K562 (cell line): ENCODE data around the gene CTCFL. TPM values are rescaled to one million over a fixed set of nuclear protein-coding genes. Genes with fewer than 3 reads are reported as not detected.

Experiments
- ATF7 ChIP-seq: fragments of 450-650 bp; IDR thresholded peaks from 2 replicates; pipeline ENCODE4 v1.7.1; 2014; ENCODE audit warnings: mild to moderate bottlenecking, moderate library complexity
- CC2D1A ChIP-seq: fragments of 450-650 bp; IDR thresholded peaks from 2 replicates; pipeline ENCODE4 v1.6.1; 2017; ENCODE audit warnings: mild to moderate bottlenecking
- MYNN ChIP-seq, 2 experiments: sonication (generic); formaldehyde crosslinking in 1 of 2; IDR thresholded peaks; 2 replicates each; pipeline versions ENCODE4 v1.5.0 to v1.6.1; 2016 to 2020; ENCODE audit warnings: antibody characterized with exemption in 1 of 2, missing genetic modification reagents in 1 of 2
- RAD21 ChIP-seq, 2 experiments: fragments of 250-450 bp in 1 of 2; fragments of 450-650 bp in 1 of 2; sonication (Bioruptor Pico) in 1 of 2; formaldehyde crosslinking in 1 of 2; IDR thresholded peaks in 1 of 2; conservative IDR thresholded peaks in 1 of 2; 2 replicates each; pipeline versions ENCODE4 v1.4.0 to v1.8.0; 2020 to 2022; ENCODE audit warnings: mild to moderate bottlenecking in 2 of 2, moderate library complexity in 1 of 2
- RHOXF2B ChIP-seq: fragments of 250-450 bp; sonication (Bioruptor Pico); conservative IDR thresholded peaks from 2 replicates; pipeline ENCODE4 v1.5.1; 2021
- SMARCB1 ChIP-seq: IDR thresholded peaks from 2 replicates; pipeline ENCODE4 v1.6.1; 2011; ENCODE audit warnings: improper control_type of control experiment, low read depth; ENCODE audit not compliant: insufficient read length
- ZBTB1 ChIP-seq: sonication (generic); formaldehyde crosslinking; IDR thresholded peaks from 2 replicates; pipeline ENCODE4 v1.8.1; 2023; ENCODE audit warnings: missing genetic modification reagents, low read depth, mild to moderate bottlenecking, borderline replicate concordance
- ZNF212 ChIP-seq: fragments of 450-650 bp; formaldehyde crosslinking; IDR thresholded peaks from 2 replicates; pipeline ENCODE4 v1.4.0; 2020; ENCODE audit warnings: mild to moderate bottlenecking
- ZNF354B ChIP-seq: fragments of 250-450 bp; sonication (Bioruptor Pico); IDR thresholded peaks from 2 replicates; pipeline ENCODE4 v1.4.0; 2020
- ZNF431 ChIP-seq: sonication (generic); formaldehyde crosslinking; IDR thresholded peaks from 2 replicates; pipeline ENCODE4 v1.8.0; 2022; ENCODE audit warnings: mild to moderate bottlenecking, missing genetic modification reagents
- polyA plus RNA-seq, 8 experiments: library from polyadenylated mRNA; depleted of rRNA in 4 of 8; stranded (reverse) in 5 of 8; unstranded in 3 of 8; fragments of >200 nt; fragmentation: Nextera tagmentation in 2 of 8; fragmentation: Illumina TruSeq in 1 of 8; extraction: Ambion mirVana in 2 of 8; extraction: Trizol in 1 of 8; gene quantifications; 2 replicates each; pipeline versions ENCODE4 v1.2.1 to v1.2.3, GENCODE V29; 2011 to 2014; ENCODE audit warnings: inconsistent platforms in 1 of 8, missing spikeins in 1 of 8
- total RNA-seq, 7 experiments: library from RNA; depleted of rRNA in 6 of 7; stranded (reverse); fragments of >200 nt in 6 of 7; fragmentation: Illumina TruSeq in 2 of 7; extraction: Trizol in 2 of 7; gene quantifications; 2 replicates each; pipeline versions ENCODE4 v1.2.1 to v1.2.3, GENCODE V29; 2011 to 2021; ENCODE audit warnings: low replicate concordance in 1 of 7
- TF ChIP-seq, protein P1 (sequence below), 3 experiments: fragments of 200-800 bp in 1 of 3; fragments of 250-450 bp in 1 of 3; fragments of 450-650 bp in 1 of 3; sonication (Bioruptor Pico) in 1 of 3; sonication (Bioruptor generic) in 1 of 3; formaldehyde crosslinking in 1 of 3; IDR thresholded peaks; 2 replicates each; pipeline versions ENCODE4 v1.6.1 to v1.8.0; 2016 to 2022; ENCODE audit warnings: mild to moderate bottlenecking in 2 of 3, missing genetic modification characterization in 2 of 3, missing compliant biosample characterization in 1 of 3, moderate library complexity in 1 of 3
- TF ChIP-seq, protein P2 (sequence below): IDR thresholded peaks from 3 replicates; pipeline ENCODE4 v1.6.1; 2011; ENCODE audit warnings: borderline replicate concordance, mild to moderate bottlenecking, moderate library complexity; ENCODE audit not compliant: insufficient read length; ENCODE audit errors: extremely low read depth
- TF ChIP-seq, protein P3 (sequence below): fragments of 450-650 bp; IDR thresholded peaks from 2 replicates; pipeline ENCODE4 v1.7.1; 2018; ENCODE audit warnings: mild to moderate bottlenecking, low read depth; ENCODE audit not compliant: partially characterized antibody
- TF ChIP-seq, protein P4 (sequence below), 3 experiments: IDR thresholded peaks in 2 of 3; conservative IDR thresholded peaks in 1 of 3; 2 replicates each; pipeline ENCODE4 v1.5.1; 2011 to 2012; ENCODE audit warnings: low read length in 3 of 3, mild to moderate bottlenecking in 3 of 3, control low read depth in 2 of 3, improper control_type of control experiment in 1 of 3, inconsistent platforms in 1 of 3, low read depth in 1 of 3, mixed read lengths in 1 of 3, moderate library complexity in 1 of 3; ENCODE audit not compliant: insufficient read depth in 2 of 3

The CTCFL gene
- total and polyA plus RNA-seq, 9 of the 15 experiments (the other 6 are each of a cell fraction or from before 2014, with no cell fraction given): 42.4 to 188 (median 111) TPM

DNA sequence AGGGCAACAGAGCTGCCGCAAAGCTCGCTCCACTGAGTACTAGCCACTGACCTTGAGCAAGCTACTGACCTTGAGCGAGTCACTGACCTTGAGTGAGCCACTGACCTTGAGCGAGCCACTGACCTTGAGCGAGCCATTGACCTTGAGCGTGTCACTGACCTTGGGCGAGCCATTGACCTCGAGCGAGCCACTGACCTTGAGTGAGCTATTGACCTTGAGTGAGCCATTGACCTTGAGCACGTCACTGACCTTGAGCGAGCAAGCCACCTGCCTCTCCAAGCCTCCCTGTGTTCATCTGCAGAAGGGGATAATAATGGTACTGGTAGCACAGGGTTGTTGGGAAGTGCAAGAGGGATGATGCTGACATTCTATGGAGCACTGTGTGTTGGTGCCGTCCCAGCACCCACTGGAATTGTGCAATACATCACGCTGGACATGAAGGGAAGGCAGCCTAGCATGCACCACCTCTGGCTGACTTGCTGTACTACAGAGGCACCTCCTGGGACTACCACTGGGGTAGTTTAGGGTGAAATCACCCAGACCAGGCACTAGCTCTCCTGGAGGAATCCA lies 60.2 kb downstream of the CTCFL start (continued):
- TF ChIP-seq RHOXF2B (CRISPR knock-in tag): no peak
- no peak for TF ChIP-seq ZBTB1 (CRISPR knock-in tag)
- no peak for TF ChIP-seq SMARCB1
- no peak for TF ChIP-seq ZNF354B (CRISPR knock-in tag)
- peak; percentile 21; the same call in 1 of the 2 replicates for TF ChIP-seq ATF7
- TF ChIP-seq, protein P1, sequence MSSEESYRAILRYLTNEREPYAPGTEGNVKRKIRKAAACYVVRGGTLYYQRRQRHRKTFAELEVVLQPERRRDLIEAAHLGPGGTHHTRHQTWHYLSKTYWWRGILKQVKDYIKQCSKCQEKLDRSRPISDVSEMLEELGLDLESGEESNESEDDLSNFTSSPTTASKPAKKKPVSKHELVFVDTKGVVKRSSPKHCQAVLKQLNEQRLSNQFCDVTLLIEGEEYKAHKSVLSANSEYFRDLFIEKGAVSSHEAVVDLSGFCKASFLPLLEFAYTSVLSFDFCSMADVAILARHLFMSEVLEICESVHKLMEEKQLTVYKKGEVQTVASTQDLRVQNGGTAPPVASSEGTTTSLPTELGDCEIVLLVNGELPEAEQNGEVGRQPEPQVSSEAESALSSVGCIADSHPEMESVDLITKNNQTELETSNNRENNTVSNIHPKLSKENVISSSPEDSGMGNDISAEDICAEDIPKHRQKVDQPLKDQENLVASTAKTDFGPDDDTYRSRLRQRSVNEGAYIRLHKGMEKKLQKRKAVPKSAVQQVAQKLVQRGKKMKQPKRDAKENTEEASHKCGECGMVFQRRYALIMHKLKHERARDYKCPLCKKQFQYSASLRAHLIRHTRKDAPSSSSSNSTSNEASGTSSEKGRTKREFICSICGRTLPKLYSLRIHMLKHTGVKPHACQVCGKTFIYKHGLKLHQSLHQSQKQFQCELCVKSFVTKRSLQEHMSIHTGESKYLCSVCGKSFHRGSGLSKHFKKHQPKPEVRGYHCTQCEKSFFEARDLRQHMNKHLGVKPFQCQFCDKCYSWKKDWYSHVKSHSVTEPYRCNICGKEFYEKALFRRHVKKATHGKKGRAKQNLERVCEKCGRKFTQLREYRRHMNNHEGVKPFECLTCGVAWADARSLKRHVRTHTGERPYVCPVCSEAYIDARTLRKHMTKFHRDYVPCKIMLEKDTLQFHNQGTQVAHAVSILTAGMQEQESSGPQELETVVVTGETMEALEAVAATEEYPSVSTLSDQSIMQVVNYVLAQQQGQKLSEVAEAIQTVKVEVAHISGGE (CRISPR knock-in tag; IDR thresholded peaks at IDR 0.05): no peak
- no peak for TF ChIP-seq ZNF212 (CRISPR knock-in tag)
- TF ChIP-seq, protein P2, sequence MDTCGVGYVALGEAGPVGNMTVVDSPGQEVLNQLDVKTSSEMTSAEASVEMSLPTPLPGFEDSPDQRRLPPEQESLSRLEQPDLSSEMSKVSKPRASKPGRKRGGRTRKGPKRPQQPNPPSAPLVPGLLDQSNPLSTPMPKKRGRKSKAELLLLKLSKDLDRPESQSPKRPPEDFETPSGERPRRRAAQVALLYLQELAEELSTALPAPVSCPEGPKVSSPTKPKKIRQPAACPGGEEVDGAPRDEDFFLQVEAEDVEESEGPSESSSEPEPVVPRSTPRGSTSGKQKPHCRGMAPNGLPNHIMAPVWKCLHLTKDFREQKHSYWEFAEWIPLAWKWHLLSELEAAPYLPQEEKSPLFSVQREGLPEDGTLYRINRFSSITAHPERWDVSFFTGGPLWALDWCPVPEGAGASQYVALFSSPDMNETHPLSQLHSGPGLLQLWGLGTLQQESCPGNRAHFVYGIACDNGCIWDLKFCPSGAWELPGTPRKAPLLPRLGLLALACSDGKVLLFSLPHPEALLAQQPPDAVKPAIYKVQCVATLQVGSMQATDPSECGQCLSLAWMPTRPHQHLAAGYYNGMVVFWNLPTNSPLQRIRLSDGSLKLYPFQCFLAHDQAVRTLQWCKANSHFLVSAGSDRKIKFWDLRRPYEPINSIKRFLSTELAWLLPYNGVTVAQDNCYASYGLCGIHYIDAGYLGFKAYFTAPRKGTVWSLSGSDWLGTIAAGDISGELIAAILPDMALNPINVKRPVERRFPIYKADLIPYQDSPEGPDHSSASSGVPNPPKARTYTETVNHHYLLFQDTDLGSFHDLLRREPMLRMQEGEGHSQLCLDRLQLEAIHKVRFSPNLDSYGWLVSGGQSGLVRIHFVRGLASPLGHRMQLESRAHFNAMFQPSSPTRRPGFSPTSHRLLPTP: no peak
- TF ChIP-seq, protein P3, sequence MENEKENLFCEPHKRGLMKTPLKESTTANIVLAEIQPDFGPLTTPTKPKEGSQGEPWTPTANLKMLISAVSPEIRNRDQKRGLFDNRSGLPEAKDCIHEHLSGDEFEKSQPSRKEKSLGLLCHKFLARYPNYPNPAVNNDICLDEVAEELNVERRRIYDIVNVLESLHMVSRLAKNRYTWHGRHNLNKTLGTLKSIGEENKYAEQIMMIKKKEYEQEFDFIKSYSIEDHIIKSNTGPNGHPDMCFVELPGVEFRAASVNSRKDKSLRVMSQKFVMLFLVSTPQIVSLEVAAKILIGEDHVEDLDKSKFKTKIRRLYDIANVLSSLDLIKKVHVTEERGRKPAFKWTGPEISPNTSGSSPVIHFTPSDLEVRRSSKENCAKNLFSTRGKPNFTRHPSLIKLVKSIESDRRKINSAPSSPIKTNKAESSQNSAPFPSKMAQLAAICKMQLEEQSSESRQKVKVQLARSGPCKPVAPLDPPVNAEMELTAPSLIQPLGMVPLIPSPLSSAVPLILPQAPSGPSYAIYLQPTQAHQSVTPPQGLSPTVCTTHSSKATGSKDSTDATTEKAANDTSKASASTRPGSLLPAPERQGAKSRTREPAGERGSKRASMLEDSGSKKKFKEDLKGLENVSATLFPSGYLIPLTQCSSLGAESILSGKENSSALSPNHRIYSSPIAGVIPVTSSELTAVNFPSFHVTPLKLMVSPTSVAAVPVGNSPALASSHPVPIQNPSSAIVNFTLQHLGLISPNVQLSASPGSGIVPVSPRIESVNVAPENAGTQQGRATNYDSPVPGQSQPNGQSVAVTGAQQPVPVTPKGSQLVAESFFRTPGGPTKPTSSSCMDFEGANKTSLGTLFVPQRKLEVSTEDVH: no peak
- TF ChIP-seq, protein P4, sequence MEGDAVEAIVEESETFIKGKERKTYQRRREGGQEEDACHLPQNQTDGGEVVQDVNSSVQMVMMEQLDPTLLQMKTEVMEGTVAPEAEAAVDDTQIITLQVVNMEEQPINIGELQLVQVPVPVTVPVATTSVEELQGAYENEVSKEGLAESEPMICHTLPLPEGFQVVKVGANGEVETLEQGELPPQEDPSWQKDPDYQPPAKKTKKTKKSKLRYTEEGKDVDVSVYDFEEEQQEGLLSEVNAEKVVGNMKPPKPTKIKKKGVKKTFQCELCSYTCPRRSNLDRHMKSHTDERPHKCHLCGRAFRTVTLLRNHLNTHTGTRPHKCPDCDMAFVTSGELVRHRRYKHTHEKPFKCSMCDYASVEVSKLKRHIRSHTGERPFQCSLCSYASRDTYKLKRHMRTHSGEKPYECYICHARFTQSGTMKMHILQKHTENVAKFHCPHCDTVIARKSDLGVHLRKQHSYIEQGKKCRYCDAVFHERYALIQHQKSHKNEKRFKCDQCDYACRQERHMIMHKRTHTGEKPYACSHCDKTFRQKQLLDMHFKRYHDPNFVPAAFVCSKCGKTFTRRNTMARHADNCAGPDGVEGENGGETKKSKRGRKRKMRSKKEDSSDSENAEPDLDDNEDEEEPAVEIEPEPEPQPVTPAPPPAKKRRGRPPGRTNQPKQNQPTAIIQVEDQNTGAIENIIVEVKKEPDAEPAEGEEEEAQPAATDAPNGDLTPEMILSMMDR (IDR thresholded peaks at IDR 0.05 in 2 of 3, conservative IDR thresholded peaks at IDR 0.05 in 1 of 3; ENCODE audit: insufficient read depth in 2 of 3, low read depth in 1 of 3, low read length in 3 of 3): peak; percentile 68 to 94 (median 72)
- peak in 1 of 2 experiments; percentile 37; a peak in 1 of 4 replicates for TF ChIP-seq RAD21 (CRISPR knock-in tag; conservative IDR thresholded peaks at IDR 0.05 in 1 of 2, IDR thresholded peaks at IDR 0.05 in 1 of 2)
- no peak for TF ChIP-seq MYNN (IDR thresholded peaks at IDR 0.05)
- TF ChIP-seq MYNN (CRISPR knock-in tag; IDR thresholded peaks at IDR 0.05): no peak
- TF ChIP-seq ZNF431 (CRISPR knock-in tag): no peak; the same call in 1 of the 2 replicates
- no peak for TF ChIP-seq CC2D1A
